ENCODE measurements around the gene PLEKHF1. TPM values are rescaled to one million over a fixed set of nuclear protein-coding genes. Genes with fewer than 3 reads are reported as not detected.

Gene PLEKHF1
- total RNA-seq, 1 donor from 2014 or later, result 27.8 TPM

DNA sequence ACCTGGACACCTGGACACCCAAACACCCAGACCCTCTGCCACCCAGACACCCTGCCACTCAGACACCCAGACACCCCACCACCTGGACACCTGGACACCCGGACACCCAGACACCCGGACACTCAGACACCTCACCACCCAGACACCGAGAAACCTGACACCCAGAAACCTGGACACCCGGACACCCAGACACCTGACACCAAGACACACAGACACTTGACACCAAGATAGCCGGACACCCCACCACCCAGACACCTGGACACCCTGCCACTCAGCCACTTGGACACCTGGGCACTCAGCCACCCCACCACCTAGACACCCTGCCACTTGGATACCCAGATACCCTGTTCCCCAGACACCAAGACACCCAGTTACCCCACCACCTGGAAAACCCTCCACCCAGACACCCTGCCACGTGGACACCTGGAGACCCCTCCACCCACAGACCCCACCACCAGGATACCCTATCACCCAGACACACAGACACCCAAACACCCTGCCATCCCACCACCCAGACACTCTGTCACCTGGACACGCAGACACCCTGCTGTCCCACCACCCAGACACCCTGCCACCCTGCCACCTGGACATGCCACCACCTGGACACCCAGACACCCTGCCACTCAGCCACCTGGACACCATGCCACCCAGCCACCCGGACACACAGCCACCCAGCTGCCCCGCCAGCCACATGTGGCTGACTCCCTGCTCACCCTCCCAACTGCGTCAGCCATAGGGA is 32.4 kb downstream of the PLEKHF1 start:
- Histone ChIP-seq H3K4me3 (no peak overlapping the region), H3K27ac (replicated peaks) (no peak overlapping the region), H3K36me3 (peaks cover 17% of the 10 kb centered on the region), H3K4me1 (peaks cover 8% of the 10 kb centered on the region), H3K27me3 (ENCODE audit: low read depth) (no peaks in the 10 kb centered on the region), H3K9me3 (replicated peaks) (no peaks in the 10 kb centered on the region)
- no peak for DNase-seq
- intact Hi-C loops (cut with micrococcal nuclease), result no loop called here
- TF ChIP-seq, protein P1, sequence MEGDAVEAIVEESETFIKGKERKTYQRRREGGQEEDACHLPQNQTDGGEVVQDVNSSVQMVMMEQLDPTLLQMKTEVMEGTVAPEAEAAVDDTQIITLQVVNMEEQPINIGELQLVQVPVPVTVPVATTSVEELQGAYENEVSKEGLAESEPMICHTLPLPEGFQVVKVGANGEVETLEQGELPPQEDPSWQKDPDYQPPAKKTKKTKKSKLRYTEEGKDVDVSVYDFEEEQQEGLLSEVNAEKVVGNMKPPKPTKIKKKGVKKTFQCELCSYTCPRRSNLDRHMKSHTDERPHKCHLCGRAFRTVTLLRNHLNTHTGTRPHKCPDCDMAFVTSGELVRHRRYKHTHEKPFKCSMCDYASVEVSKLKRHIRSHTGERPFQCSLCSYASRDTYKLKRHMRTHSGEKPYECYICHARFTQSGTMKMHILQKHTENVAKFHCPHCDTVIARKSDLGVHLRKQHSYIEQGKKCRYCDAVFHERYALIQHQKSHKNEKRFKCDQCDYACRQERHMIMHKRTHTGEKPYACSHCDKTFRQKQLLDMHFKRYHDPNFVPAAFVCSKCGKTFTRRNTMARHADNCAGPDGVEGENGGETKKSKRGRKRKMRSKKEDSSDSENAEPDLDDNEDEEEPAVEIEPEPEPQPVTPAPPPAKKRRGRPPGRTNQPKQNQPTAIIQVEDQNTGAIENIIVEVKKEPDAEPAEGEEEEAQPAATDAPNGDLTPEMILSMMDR (IDR thresholded peaks at IDR 0.05; ENCODE audit: borderline replicate concordance), result no peak

DNA sequence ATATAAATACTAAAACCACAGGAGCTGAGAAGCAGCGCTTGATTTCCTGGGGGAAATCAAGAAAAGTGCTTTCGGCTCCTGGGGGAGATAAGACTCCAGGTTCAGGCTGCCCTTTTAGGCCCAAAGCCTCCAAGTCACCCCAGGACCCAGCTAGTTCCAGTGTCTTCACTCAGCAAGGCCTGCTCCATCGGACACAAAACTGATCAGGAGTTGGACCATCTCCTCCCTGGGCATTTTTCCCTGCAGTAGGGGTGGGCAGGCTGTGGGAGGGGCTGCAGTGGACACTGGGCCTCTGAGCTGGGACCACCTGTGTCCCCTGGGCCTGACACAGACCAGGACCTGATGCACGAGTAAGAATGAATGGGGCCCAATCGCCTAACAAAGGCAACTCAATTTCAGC is 34.6 kb downstream of the PLEKHF1 start:
- intact Hi-C loops (cut with micrococcal nuclease), result no loop called here
- Histone ChIP-seq H3K27ac (replicated peaks) (no peak overlapping the region), H3K4me3 (no peak overlapping the region), H3K27me3 (ENCODE audit: low read depth) (no peaks in the 10 kb centered on the region), H3K36me3 (peaks cover 30% of the 10 kb centered on the region), H3K9me3 (replicated peaks) (no peaks in the 10 kb centered on the region), H3K4me1 (peaks cover under 1% of the 10 kb centered on the region)
- TF ChIP-seq, protein P1 (IDR thresholded peaks at IDR 0.05; ENCODE audit: borderline replicate concordance), result no peak
- DNase-seq, result no peak

DNA sequence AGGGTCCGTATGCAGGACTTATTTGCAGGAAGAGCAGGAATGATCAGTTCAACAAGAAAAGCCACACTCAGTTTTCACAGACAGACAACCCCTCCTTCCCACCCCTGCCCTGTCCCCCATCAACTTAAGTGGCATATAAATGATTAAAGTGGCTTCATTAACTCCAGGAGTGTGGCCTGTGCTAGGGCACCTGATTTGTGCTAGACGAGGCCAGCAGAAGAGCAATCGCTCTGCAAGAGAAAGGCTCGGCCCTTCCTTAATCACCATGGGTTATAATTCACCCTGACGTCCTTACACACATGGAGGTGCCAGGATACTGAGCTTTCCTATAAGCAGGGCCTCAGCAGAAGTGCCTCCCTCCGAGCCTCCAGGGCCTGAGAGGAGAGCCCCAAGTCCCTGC is 35.2 kb downstream of the PLEKHF1 start:
- no peak for DNase-seq
- H3K27ac ChIP-seq (replicated peaks), result no peak overlapping the region

DNA sequence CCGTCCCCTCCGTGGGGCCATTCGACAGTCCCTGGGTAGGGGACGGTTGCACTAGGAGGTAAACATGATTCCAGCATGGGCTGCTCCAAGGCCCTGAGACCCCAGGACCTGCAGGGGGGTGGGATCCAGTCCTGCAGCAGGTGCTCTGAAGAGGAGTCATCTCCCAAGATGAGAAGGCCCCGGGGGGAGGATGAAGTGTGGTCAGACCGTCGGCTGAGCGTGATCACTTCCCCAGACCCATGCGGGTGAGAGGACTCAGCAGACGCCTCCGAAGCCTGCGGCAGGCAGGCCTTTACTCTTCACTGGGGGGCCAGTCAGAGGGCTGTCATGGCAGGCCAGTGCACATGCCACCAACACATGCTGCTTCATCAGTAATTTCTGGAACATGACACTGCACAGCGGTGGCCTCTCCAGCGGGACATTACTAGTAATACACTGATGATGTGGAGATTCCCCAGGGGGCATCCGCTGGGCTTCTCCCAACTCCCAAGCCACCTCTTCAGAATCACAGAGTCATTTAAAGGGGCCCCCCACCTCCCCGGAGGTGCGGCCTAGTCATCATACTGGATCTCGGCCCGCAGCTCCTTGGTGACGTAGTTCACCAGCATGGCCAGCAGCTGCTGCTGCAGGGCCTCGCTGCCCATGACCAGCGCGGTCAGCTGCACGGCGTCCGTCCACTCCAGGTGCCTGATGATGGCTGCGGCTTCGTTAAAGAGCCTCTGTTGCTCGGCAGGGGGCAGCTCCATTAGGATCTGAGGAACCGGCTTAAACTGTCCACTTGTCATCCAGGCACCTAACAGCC is 37.1 kb downstream of the PLEKHF1 start:
- H3K27me3 ChIP-seq (ENCODE audit: low read depth), result no peaks in the 10 kb centered on the region

More for the DNA sequence above, 35.2 kb downstream of the PLEKHF1 start:
- intact Hi-C loops (cut with micrococcal nuclease), result no loop called here
- Histone ChIP-seq H3K4me1 (no peaks in the 10 kb centered on the region), H3K36me3 (peaks cover 34% of the 10 kb centered on the region), H3K9me3 (replicated peaks) (no peaks in the 10 kb centered on the region), H3K4me3 (no peak overlapping the region), H3K27me3 (ENCODE audit: low read depth) (no peaks in the 10 kb centered on the region)
- TF ChIP-seq, protein P1 (IDR thresholded peaks at IDR 0.05; ENCODE audit: borderline replicate concordance), result no peak

DNA sequence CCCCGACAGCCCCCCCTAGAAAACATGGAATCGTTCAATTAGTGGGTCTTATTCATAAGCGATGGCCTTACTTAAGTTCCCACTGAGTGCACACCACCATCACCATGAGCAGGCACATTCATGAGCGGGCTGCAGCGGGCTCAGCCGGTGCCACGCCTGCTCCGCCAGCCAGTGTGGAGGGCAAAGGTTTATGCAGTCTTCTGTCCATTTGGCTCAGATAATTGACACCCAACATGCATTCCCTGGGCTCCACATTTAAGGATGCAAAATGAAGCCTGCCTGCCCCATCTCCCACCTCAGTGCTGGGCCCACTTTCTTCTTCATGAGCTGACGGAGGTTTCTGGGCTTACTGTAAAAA is 37.7 kb downstream of the PLEKHF1 start:
- Histone ChIP-seq H3K36me3 (peaks cover 49% of the 10 kb centered on the region), H3K27ac (replicated peaks) (no peak overlapping the region), H3K9me3 (replicated peaks) (no peaks in the 10 kb centered on the region), H3K4me3 (no peak overlapping the region), H3K27me3 (ENCODE audit: low read depth) (no peaks in the 10 kb centered on the region), H3K4me1 (peaks cover 22% of the 10 kb centered on the region)
- TF ChIP-seq, protein P1 (IDR thresholded peaks at IDR 0.05; ENCODE audit: borderline replicate concordance), result no peak
- intact Hi-C loops (cut with micrococcal nuclease), result no loop called here
- DNase-seq, result no peak

More for the DNA sequence above, 37.1 kb downstream of the PLEKHF1 start:
- Histone ChIP-seq H3K4me3 (no peak overlapping the region), H3K36me3 (peaks cover 47% of the 10 kb centered on the region), H3K4me1 (peaks cover 16% of the 10 kb centered on the region), H3K27ac (replicated peaks) (no peak overlapping the region), H3K9me3 (replicated peaks) (no peaks in the 10 kb centered on the region)
- TF ChIP-seq, protein P1 (IDR thresholded peaks at IDR 0.05; ENCODE audit: borderline replicate concordance), result no peak
- intact Hi-C loops (cut with micrococcal nuclease), result no loop called here
- DNase-seq, result no peak

Data from left ventricle myocardium inferior (tissue), 1 donor.